ENCODE data around the gene STAT2.

GRCh38 chr12:56391721-56392120, 31.8 kb upstream of the STAT2 start:
- no peak for TF ChIP-seq CTCF (IDR thresholded peaks at IDR 0.05)
- TF ChIP-seq SIN3A (IDR thresholded peaks at IDR 0.05; ENCODE audit: borderline replicate concordance, insufficient read depth, low read depth, low read length) = no peak
